Jurkat, Clone E6-1 (cell line): ENCODE measurements around the gene NKTR.

Experiments
- DNase-seq: peaks from one replicate; pipeline ENCODE4 v3.0.0-alpha.2; 2011; ENCODE audit warnings: low read depth, low spot score
- H3K4me3 ChIP-seq: 2 replicates; pipeline ENCODE4 v1.5.1; 2011; ENCODE audit warnings: mild to moderate bottlenecking, low read length, control low read depth, moderate library complexity

NKTR gene

DNA sequence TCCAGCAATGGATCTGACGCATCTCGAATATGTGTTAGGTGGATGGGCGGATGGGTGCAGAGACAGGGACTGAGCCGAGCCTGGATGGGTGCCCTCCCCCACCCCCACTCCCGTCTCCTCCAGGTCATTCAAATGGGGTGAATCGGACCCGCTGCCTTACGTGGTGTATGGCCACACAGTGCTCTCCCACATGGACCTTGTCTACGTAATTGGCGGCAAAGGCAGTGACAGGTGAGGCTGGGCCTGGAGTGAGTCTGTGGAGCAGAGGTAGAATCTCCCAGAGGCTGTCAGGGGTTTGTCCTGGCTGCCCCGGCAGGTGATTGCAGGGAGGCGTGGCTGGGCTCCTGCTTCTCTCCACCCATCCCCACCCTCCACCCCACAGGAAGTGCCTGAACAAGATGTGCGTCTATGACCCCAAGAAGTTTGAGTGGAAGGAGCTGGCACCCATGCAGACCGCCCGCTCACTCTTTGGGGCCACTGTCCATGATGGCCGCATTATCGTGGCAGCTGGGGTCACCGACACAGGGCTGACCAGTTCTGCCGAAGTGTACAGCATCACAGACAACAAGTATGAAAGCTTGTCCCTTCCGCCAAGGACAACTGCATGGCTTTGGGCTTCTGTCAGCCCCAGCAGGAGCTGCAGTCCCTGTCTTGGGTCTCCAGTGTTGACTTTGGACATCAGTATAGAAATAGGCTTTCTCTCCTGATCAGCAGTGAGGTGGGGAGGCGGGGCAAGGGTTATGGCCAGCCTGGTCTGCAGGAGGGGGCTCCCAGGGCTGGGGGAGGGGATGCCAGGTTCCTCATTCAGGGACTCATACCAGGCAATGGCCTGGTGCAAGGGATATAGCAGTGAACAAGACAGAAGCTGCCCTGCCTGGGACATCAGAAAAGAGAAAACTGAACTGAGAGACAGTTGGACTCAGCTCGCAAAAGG lies 88.3 kb downstream of the NKTR start:
- H3K4me3 ChIP-seq = no peak overlapping the region
- DNase-seq = no peak

DNA sequence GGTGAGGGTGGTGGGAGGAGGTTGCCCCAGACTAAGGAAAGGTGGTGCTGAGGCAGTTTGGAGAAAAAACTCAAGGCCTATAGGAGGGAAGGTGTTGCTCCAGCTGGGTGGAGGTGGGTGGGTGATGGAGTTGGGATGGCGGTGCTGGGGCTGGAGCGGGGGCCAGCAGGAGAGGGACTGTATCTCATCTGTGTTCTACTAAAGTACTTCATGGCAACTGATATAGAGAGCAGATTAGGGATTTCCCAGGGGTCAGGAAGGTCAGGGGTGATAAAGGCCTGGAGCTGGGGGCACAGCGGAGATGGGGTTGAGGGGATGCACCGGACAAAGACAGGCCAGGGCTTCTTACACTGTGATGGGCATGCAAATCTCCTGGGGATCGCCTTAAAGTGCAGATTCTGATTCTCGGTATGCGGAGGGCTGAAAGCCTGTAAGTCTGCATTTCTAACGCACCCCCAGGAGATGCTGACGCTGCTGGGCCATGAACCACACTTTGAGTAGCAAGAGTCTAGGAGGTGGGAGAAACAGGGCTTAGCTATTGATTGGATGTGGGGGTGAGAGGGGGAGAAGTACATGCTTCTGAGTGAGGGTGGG lies 89.0 kb downstream of the NKTR start:
- H3K4me3 ChIP-seq = no peak overlapping the region
- DNase-seq = no peak

DNA sequence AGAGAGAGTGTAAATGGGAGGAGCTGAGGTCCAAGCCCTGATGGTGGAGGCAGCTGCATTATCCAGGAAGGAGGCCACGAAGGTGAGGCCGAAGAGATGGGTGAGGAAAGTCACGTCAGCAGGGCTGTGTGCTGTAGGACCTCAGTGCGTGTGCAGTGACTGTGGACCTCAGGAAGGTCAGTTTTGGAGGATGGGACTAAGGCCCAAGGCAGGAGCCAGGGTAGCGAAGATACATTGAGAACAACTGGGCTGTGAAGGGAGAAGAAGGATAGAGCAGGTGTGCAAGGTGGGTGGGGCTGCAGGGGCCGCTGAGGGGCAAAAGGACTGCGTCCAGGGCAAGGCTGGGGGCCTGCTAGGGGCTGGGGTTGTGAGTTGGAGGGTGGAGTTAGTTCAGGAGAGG lies 89.7 kb downstream of the NKTR start:
- no peak overlapping the region for H3K4me3 ChIP-seq
- DNase-seq = no peak

- no peak overlapping the region for H3K4me3 ChIP-seq
- DNase-seq = no peak
These were observed 90.5 kb downstream of the NKTR start for GRCh38 chr3:42690766-42691680.

DNA sequence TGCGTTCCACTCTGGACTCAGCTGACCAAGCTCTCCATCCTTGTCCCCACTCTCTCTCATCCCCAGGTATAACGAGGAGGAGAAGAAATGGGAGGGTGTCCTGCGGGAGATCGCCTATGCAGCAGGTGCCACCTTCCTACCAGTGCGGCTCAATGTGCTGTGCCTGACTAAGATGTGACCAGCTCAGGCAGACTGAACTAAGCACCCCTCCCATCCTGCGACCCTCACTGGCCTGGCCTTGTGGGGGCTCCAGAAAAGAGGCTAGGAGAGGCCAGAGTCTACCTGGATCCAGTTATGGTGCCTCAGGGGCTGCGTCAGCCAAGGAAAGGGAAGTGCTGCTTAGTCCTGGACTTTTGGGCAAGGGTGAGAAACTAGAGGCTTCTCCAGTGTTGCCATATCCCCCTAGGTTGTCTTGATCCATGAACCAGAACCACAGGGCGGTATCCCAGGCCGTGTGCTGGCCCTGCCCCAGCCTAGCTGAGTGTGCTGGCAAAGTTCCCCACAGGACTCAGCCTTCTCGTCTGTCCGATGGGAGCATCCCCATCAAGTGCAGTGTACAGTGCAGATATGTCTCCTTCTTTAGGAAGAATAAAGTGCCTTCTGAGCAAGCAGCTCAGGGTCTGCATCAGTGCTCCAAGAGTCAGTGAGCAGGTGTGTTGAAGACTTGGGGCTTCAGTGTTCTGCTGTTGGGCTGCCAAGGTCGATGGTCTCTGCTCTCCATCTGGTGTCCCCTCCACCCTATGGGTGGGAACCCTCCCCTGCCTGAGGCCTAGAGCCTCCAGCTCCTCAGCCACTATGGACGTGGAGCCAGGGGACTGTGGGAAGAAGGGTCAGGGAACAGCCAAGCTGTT lies 91.6 kb downstream of the NKTR start:
- no peak for DNase-seq

DNA sequence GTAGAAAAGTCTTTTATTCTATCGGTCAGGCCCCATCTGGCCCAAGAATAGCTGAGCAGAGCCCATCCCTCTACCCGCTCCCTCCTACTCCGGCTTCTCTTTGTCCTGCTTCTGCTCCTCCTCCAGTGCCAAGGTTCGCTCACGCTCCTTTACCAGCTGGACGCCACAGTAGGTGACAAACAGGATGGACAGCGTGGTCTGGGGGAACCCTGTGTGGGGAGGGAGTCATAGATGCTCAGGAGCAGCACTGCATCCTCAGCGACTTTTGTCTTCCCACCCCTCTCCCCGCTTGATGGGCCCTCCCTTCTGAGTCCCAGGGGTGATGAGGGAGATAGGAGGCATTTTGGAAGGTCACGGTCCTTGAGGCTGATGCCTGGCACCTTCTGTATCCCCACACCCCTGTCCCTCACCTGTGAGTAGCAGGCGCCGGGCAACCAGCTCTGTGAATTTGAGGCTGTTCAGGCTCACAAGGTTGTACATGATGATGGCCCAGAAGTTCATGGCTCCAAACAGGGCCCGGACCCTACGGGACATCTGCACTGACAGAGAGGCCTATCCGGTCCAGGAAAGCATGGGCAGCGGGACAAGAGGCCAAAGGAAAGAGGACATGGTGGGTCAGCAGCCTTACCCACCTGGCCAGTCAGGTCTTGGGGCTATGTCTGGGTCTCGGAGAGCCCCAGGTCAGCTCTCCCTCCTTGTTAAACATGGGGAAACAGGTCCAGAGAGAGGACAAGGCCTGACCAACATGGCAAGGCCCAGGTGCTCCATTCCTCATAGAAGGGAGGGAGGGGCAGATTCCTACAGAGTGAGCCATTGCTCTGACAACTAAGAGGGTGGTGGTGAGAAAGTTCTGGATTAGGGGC lies 92.4 kb downstream of the NKTR start:
- DNase-seq = no peak
- no peak overlapping the region for H3K4me3 ChIP-seq

More for the DNA sequence above, 91.6 kb downstream of the NKTR start:
- no peak overlapping the region for H3K4me3 ChIP-seq

DNA sequence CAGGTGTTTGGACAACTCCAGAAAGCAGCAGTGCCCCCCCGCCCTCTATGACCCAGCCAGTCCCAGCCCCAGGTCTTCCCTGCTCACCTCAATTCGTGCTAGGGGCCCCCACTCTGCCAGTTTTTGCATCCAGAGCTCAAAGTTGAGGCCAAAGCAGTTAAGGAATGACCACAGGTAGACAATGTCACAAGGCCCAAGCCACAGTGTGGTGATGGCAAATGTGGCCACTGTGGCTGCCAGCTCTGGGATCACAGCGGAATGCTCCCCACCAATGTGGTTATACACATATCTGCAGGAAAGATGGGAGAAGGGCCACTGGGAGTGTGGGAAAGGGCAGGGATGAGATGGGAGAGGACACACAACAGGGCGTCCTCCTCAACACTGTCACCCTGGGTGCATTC lies 93.0 kb downstream of the NKTR start:
- no peak for DNase-seq
- no peak overlapping the region for H3K4me3 ChIP-seq

DNA sequence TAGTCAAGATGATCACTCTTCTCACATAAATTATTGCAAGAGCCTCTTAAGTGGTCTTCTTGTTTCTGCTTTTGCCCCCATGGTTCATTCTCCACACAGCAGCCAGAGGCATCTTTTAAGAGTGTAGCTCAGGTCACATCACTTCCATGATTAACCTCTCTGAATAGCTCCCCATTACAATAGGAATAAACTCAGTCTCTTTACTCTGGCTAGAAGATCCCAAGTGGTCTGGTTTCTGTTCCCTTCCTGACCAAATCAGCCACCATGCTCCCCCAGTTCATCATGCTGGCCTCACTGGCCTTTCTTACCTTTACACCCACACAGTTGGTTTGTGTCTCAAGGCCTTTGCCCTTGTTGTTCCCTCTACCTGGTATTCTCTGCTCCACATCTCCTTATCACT lies 93.9 kb downstream of the NKTR start:
- no peak for DNase-seq
- no peak overlapping the region for H3K4me3 ChIP-seq

- no peak for DNase-seq
These were observed 96.1 kb downstream of the NKTR start for GRCh38 chr3:42696356-42697288.

GRCh38 chr3:42697289-42698051 lies 97.0 kb downstream of the NKTR start:
- DNase-seq = no peak
- no peak overlapping the region for H3K4me3 ChIP-seq

More at GRCh38 chr3:42696356-42697288, 96.1 kb downstream of the NKTR start:
- no peak overlapping the region for H3K4me3 ChIP-seq
